ENCODE results near the gene CYP24A1.

GRCh38 chr20:54194724-54195438 lies 21.1 kb upstream of the CYP24A1 start:
- TF ChIP-seq CTCF (IDR thresholded peaks at IDR 0.05; ENCODE audit: borderline replicate concordance, extremely low read depth, low read length, poor library complexity, severe bottlenecking) (peak; percentile 12), EZH2 (IDR thresholded peaks at IDR 0.05; ENCODE audit: borderline replicate concordance, low read depth, low read length, severe bottlenecking) (no peak)
